Testis (tissue), 2 donors: Measurements from ENCODE around the gene LEF1.

Experiments used
- POLR2A ChIP-seq: fragments of 450-650 bp; IDR thresholded peaks from one replicate; pipeline ENCODE4 v1.6.1; 2017; ENCODE audit warnings: antibody characterized with exemption, mild to moderate bottlenecking, moderate library complexity
- TF ChIP-seq, protein P1 (sequence below), 3 experiments: fragments of 450-650 bp in 2 of 3; fragments of 200-600 bp in 1 of 3; sonication (generic) in 1 of 3; IDR thresholded peaks; one replicate each; pipeline ENCODE4 v1.5.1; 2016 to 2019; ENCODE audit warnings: antibody characterized with exemption in 3 of 3, mild to moderate bottlenecking in 2 of 3, moderate library complexity in 1 of 3

DNA sequence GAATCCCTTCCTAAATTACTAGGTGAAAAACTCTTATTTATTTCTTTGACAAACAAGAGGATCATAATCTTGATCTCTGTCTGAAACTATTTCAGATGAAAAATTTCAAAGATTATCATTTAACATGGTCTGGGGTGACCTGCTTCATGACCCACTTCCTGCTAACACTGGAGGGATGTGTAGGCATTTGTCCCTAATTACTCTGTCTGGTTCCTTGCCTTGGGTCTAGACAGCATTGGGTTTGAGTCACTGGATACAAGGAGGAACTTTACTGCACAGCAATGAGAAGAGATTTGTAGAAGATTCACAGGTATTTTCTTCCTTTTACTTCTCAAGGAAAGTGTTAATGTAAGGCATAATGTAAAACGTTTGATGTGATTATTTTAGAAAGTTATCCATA is 67.9 kb downstream of the LEF1 start:
- TF ChIP-seq, protein P1, sequence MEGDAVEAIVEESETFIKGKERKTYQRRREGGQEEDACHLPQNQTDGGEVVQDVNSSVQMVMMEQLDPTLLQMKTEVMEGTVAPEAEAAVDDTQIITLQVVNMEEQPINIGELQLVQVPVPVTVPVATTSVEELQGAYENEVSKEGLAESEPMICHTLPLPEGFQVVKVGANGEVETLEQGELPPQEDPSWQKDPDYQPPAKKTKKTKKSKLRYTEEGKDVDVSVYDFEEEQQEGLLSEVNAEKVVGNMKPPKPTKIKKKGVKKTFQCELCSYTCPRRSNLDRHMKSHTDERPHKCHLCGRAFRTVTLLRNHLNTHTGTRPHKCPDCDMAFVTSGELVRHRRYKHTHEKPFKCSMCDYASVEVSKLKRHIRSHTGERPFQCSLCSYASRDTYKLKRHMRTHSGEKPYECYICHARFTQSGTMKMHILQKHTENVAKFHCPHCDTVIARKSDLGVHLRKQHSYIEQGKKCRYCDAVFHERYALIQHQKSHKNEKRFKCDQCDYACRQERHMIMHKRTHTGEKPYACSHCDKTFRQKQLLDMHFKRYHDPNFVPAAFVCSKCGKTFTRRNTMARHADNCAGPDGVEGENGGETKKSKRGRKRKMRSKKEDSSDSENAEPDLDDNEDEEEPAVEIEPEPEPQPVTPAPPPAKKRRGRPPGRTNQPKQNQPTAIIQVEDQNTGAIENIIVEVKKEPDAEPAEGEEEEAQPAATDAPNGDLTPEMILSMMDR (IDR thresholded peaks at IDR 0.05) = no peak
- TF ChIP-seq POLR2A = no peak
